K562 (cell line): ENCODE measurements around the gene VGF. TPM values are rescaled to one million over a fixed set of nuclear protein-coding genes. Genes with fewer than 3 reads are reported as not detected.

Source experiments
- ATAC-seq: fragments of 200-7000 bp; cut with Tn5 transposase; 3 replicates; pipeline ENCODE4 v1.9.1; 2020; ENCODE audit warnings: moderate library complexity
- BruUV-seq: library from RNA; stranded (reverse); fragments of 400-500 nt; replicated peaks from 2 replicates; lab custom pipeline; 2021; lab: Mats Ljungman, UMichigan
- CTCF ChIA-PET: fragments of 300-600 bp; formaldehyde crosslinking; extraction: SDS; loops from one replicate; lab custom pipeline; 2021; ENCODE audit warnings: low intra/inter-chr PET ratio; lab: Yijun Ruan, JAX
- POLR2A ChIA-PET: fragments of 300-600, 350-650 bp; sonication (Branson Sonifier 250); formaldehyde crosslinking; extraction: SDS; loops from one replicate; lab custom pipeline; 2021; ENCODE audit warnings: antibody characterized with exemption, inconsistent platforms; lab: Yijun Ruan, JAX
- DNase-seq, 4 experiments: peaks; one replicate each; pipeline versions ENCODE4 v3.0.0 to v3.0.0-alpha.2; 2011 to 2018; ENCODE audit warnings: low spot score in 3 of 4, mixed read lengths in 3 of 4; ENCODE audit errors: extremely low read depth in 1 of 4
- FAIRE-seq: peaks from 2 replicates; lab custom pipeline; 2011; peaks lifted over from hg19 to GRCh38; lab: Jason Lieb, UNC
- H2AFZ ChIP-seq: 2 replicates; pipeline ENCODE4 v1.6.0; 2011; ENCODE audit warnings: low read depth, low read length, control low read depth, inconsistent platforms
- H3K27ac ChIP-seq: fragments of 200-600 bp; 3 replicates; pipeline ENCODE4 v1.8.0; 2011; ENCODE audit warnings: low read depth, mild to moderate bottlenecking, control low read depth, inconsistent platforms, low read length, moderate library complexity, mixed read lengths; ENCODE audit errors: extremely low read depth
- H3K27me3 ChIP-seq, 2 experiments: fragments of 300-600 bp in 1 of 2; 2 replicates in 1 of 2; 3 replicates in 1 of 2; pipeline versions ENCODE4 v1.6.0 to v1.8.0; 2011; ENCODE audit warnings: inconsistent platforms in 2 of 2, low read length in 2 of 2, mild to moderate bottlenecking in 1 of 2, mixed read lengths in 1 of 2, moderate library complexity in 1 of 2; ENCODE audit not compliant: control insufficient read depth in 2 of 2, insufficient read depth in 2 of 2
- H3K36me3 ChIP-seq: fragments of 300-600 bp; 3 replicates; pipeline ENCODE4 v1.8.0; 2011; ENCODE audit warnings: mild to moderate bottlenecking, low read length, inconsistent platforms; ENCODE audit not compliant: control insufficient read depth, insufficient read depth
- H3K4me1 ChIP-seq, 2 experiments: fragments of 200-600 bp in 1 of 2; replicated peaks in 1 of 2; 2 replicates in 1 of 2; 3 replicates in 1 of 2; pipeline versions ENCODE4 v1.5.1 to v1.8.0; 2011; ENCODE audit warnings: inconsistent platforms in 2 of 2, low read length in 2 of 2, mild to moderate bottlenecking in 1 of 2, mixed read lengths in 1 of 2, moderate library complexity in 1 of 2; ENCODE audit not compliant: control insufficient read depth in 2 of 2, insufficient read depth in 2 of 2
- H3K4me2 ChIP-seq: 2 replicates; pipeline ENCODE4 v1.6.1; 2011; ENCODE audit warnings: low read length, control low read depth, inconsistent platforms, mixed read lengths; ENCODE audit not compliant: insufficient read depth
- H3K4me3 ChIP-seq: fragments of 200-600 bp; sonication (generic), shearing (Covaris generic); 2 replicates; pipeline ENCODE4 v1.5.1; 2016; ENCODE audit warnings: control low read depth, inconsistent platforms
- H3K79me2 ChIP-seq: fragments of 200-600 bp; 3 replicates; pipeline ENCODE4 v1.8.0; 2011; ENCODE audit warnings: low read length, inconsistent platforms; ENCODE audit not compliant: control insufficient read depth, insufficient read depth
- H3K9ac ChIP-seq, 2 experiments: 2 replicates each; pipeline versions ENCODE4 v1.6.0 to v1.6.1; 2011; ENCODE audit warnings: low read depth in 2 of 2, low read length in 2 of 2, control low read depth in 1 of 2, inconsistent platforms in 1 of 2, mild to moderate bottlenecking in 1 of 2, mixed read lengths in 1 of 2; ENCODE audit not compliant: insufficient read depth in 1 of 2
- H3K9me1 ChIP-seq: one replicate; pipeline ENCODE4 v1.6.0; 2011; ENCODE audit warnings: inconsistent platforms, mild to moderate bottlenecking, low read length, moderate library complexity; ENCODE audit not compliant: control insufficient read depth, insufficient read depth
- H3K9me3 ChIP-seq: replicated peaks from 2 replicates; pipeline ENCODE4 v1.5.1; 2011; ENCODE audit warnings: low read depth, low read length, inconsistent platforms; ENCODE audit not compliant: control insufficient read depth, insufficient read depth
- H4K20me1 ChIP-seq: replicated peaks from 2 replicates; pipeline ENCODE4 v1.6.1; 2011; ENCODE audit warnings: low read length, inconsistent platforms, mixed read lengths; ENCODE audit not compliant: control insufficient read depth, insufficient read depth
- AFF4 ChIP-seq: sonication (generic); formaldehyde crosslinking; IDR thresholded peaks from 2 replicates; pipeline ENCODE4 v1.8.0; 2023; ENCODE audit warnings: mild to moderate bottlenecking, missing genetic modification reagents
- BACH1 ChIP-seq: fragments of 200-800 bp; sonication (Bioruptor generic); IDR thresholded peaks from 2 replicates; pipeline ENCODE4 v1.6.1; 2016; ENCODE audit warnings: missing genetic modification characterization, missing compliant biosample characterization
- CCAR2 ChIP-seq: fragments of 200-400 bp; formaldehyde crosslinking; IDR thresholded peaks from 2 replicates; pipeline ENCODE4 v1.6.1; 2017; ENCODE audit warnings: mild to moderate bottlenecking, low read depth, low read length
- IRF1 ChIP-seq: sonication (generic); formaldehyde crosslinking; IDR thresholded peaks from 2 replicates; pipeline ENCODE4 v1.8.0; 2022; ENCODE audit warnings: missing genetic modification reagents, mild to moderate bottlenecking, borderline replicate concordance
- KDM5B ChIP-seq: fragments of 200-600 bp; sonication (generic); IDR thresholded peaks from 2 replicates; pipeline ENCODE4 v1.6.1; 2012; ENCODE audit warnings: low read depth, mild to moderate bottlenecking, moderate library complexity, low read length, control low read depth, inconsistent platforms; ENCODE audit not compliant: insufficient replicate concordance
- MEF2A ChIP-seq: IDR thresholded peaks from 2 replicates; pipeline ENCODE4 v1.6.1; 2011; ENCODE audit warnings: low read depth, mild to moderate bottlenecking, low read length, moderate library complexity; ENCODE audit not compliant: control insufficient read depth
- NELFE ChIP-seq: IDR thresholded peaks from 2 replicates; pipeline ENCODE4 v1.6.1; 2011; ENCODE audit warnings: mild to moderate bottlenecking; ENCODE audit not compliant: insufficient read depth, insufficient read length
- PREB ChIP-seq: sonication (generic); formaldehyde crosslinking; IDR thresholded peaks from 2 replicates; pipeline ENCODE4 v1.8.1; 2023; ENCODE audit warnings: mild to moderate bottlenecking, missing genetic modification reagents
- RUNX1 ChIP-seq: sonication (generic); IDR thresholded peaks from 2 replicates; pipeline ENCODE4 v1.6.1; 2016; ENCODE audit warnings: antibody characterized with exemption, low read depth
- SREBF2 ChIP-seq: sonication (generic); formaldehyde crosslinking; IDR thresholded peaks from 2 replicates; pipeline ENCODE4 v1.4.0; 2020; ENCODE audit warnings: mild to moderate bottlenecking, missing genetic modification reagents
- SRSF1 ChIP-seq: fragments of 200-400 bp; formaldehyde crosslinking; IDR thresholded peaks from 2 replicates; pipeline ENCODE4 v1.6.1; 2017; ENCODE audit warnings: mild to moderate bottlenecking, low read depth, low read length, moderate library complexity
- VEZF1 ChIP-seq: fragments of 200-800 bp; sonication (Bioruptor generic); IDR thresholded peaks from 2 replicates; pipeline ENCODE4 v1.6.1; 2017; ENCODE audit warnings: missing genetic modification characterization, missing compliant biosample characterization
- ZNF644 ChIP-seq: fragments of 200-800 bp; sonication (Bioruptor generic); IDR thresholded peaks from 2 replicates; pipeline ENCODE4 v1.6.1; 2016; ENCODE audit warnings: low read depth, missing genetic modification characterization, missing compliant biosample characterization
- ZNF830 ChIP-seq: fragments of 250-450 bp; sonication (Bioruptor Pico); IDR thresholded peaks from 2 replicates; pipeline ENCODE4 v1.5.0; 2021; ENCODE audit warnings: mild to moderate bottlenecking
- WGBS: fragments of 100-300 bp; shearing (Covaris generic); methylation state at CpG from one replicate; pipeline ENCODE4 v1.1.6; 2016; ENCODE audit warnings: low coverage, mixed read lengths; ENCODE audit not compliant: insufficient coverage; ENCODE audit errors: missing lambda C conversion rate; 5-methylcytosine and 5-hydroxymethylcytosine counted together
- in situ Hi-C: fragments of 300-500 bp; cut with MboI; formaldehyde crosslinking; loops from 4 replicates; pipeline ENCODE4 v1.15.0; 2018; ENCODE audit warnings: inconsistent platforms, mixed read lengths
- intact Hi-C: fragments of 100-400 bp; cut with micrococcal nuclease; formaldehyde crosslinking; loops from 2 replicates; pipeline ENCODE4 v1.14.2; 2022
- polyA plus RNA-seq, 8 experiments: library from polyadenylated mRNA; depleted of rRNA in 4 of 8; stranded (reverse) in 5 of 8; unstranded in 3 of 8; fragments of >200 nt; fragmentation: Nextera tagmentation in 2 of 8; fragmentation: Illumina TruSeq in 1 of 8; extraction: Ambion mirVana in 2 of 8; extraction: Trizol in 1 of 8; gene quantifications; 2 replicates each; pipeline versions ENCODE4 v1.2.1 to v1.2.3, GENCODE V29; 2011 to 2014; ENCODE audit warnings: inconsistent platforms in 1 of 8, missing spikeins in 1 of 8
- total RNA-seq, 7 experiments: library from RNA; depleted of rRNA in 6 of 7; stranded (reverse); fragments of >200 nt in 6 of 7; fragmentation: Illumina TruSeq in 2 of 7; extraction: Trizol in 2 of 7; gene quantifications; 2 replicates each; pipeline versions ENCODE4 v1.2.1 to v1.2.3, GENCODE V29; 2011 to 2021; ENCODE audit warnings: low replicate concordance in 1 of 7

VGF gene
- total and polyA plus RNA-seq, 9 of the 15 experiments (the other 6 are each of a cell fraction or from before 2014, with no cell fraction given) = 0.03 to 5.7 (median 0.34) TPM

- FAIRE-seq (no peak), DNase-seq (peak in 2 of 4 experiments; percentile 20 to 58), ATAC-seq (no peak)
- H3K4me3 ChIP-seq = no peak overlapping the region
- no peak overlapping the region for H2AFZ ChIP-seq
- H3K9me3 ChIP-seq = no peaks in the 10 kb centered on the region
- H3K4me2 ChIP-seq = no peak overlapping the region
- no peaks in the 10 kb centered on the region for H3K79me2 ChIP-seq
- in situ Hi-C loops = no loop called here
- under 1% methylated on average over 13 of the region's 19 CpGs for WGBS
- POLR2A ChIA-PET = no interaction called here
- peaks cover 26% of the 10 kb centered on the region for H4K20me1 ChIP-seq
- CTCF ChIA-PET = no interaction called here
- intact Hi-C loops = no loop called here
- peaks cover 6% of the 10 kb centered on the region for H3K9me1 ChIP-seq
- no peak overlapping the region; a peak in 1 of 4 replicates for H3K9ac ChIP-seq
- peaks cover 36 to 69% of the 10 kb centered on the region in 2 experiments for H3K4me1 ChIP-seq
- BruUV-seq = no TSS peak
- peaks cover 20 to 37% of the 10 kb centered on the region in 2 experiments; a peak in 4 of 5 replicates for H3K27me3 ChIP-seq
- no peak overlapping the region for H3K27ac ChIP-seq
- no peaks in the 10 kb centered on the region; the same call in 2 of the 3 replicates for H3K36me3 ChIP-seq
- TF ChIP-seq ZNF830 (no peak), NELFE (no peak), IRF1 (no peak), SREBF2 (no peak), RUNX1 (no peak), ZNF644 (no peak), MEF2A (no peak), SRSF1 (no peak), KDM5B (peak; percentile 12), AFF4 (CRISPR knock-in tag) (no peak), BACH1 (tag) (no peak), PREB (CRISPR knock-in tag) (no peak), VEZF1 (0 out of 2 replicates have a peak, but pooled peaks have one; percentile 1), CCAR2 (no peak)
These were observed 1.7 kb upstream of the VGF start for GRCh38 chr7:101166909-101167644.
